SW 1271 (cell line): ENCODE data around the gene GUCY2C.

Source experiments
- DNase-seq, 2 experiments: peaks; one replicate each; lab custom pipeline; 2025; lab: John Stamatoyannopoulos, UW

GUCY2C gene

DNA sequence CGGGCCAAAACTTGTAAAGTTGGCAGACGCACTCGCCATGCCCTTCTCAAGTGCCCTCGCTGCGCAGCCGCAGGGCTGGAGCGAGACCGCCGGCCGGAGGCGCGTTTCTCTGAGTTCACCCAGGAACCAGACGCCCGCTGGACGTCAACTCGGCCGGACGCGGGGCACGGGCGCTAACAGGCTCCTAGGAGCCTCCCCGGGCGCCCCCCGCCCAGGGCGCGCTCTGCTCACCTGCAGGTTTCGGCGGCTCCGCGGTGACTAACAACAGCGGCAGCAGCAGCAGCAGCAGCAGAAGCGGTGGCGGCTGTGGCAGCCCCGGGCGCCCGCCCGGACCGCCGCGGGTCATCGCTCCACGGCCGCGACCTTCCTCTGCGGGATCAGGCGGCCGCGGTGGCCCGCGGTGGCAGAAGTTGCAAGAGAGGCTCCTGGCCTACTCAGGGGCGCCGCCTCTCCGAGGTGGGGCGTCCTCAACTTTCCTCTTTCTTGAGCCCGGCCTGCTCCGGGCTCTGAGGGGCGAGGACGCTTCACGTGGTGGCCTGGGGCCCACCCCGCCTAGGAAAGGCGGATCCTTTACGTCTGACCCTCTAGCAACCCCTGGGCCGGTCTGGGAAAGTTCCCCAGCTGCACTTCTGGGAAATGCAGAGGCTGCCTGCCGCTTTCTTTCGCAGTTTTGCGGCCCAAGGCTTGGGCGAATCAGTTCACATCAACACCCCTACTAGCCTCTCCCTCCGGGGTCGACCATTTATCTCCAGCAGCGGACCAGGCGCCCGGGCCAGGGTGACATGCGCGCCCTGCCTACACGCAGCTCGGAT, 128.8 kb downstream of the GUCY2C start, which contains the start of gene PLBD1:
Gene PLBD1, minus strand, starts transcription at position 533 of the 812 bp plus-strand sequence. Its CDS starts 187 bp downstream, at position 346.
- peak; percentile 44 to 69 for DNase-seq

DNA sequence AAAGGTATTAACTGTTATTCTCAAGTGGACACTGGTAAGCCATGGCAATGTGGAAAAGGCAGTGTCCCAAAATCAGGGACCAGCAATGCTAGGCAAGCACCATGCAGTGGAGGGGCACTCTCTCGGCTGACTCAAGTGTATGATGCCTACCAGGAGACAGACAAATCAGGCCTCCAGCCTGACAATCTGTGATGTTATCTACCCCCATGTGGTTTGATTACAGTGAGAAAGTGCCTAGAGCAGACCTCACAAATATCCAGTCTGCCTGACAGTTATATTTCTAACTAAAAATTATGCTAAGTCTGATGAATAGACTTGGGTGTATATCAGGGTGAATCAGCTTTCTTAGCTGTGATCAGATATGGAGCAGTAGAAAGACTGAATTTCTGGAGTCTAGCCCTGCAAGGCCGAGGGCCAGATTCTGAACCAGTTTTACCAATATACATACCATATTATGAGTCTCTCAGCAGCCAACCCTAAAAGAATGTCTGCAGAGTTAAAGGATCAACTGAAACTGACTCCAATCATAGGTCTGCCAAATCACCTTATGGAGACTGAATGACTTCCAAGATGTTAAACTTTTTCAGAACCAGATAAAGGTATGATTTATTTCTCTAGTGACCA, 132.0 kb downstream of the GUCY2C start:
- DNase-seq = no peak

GRCh38 chr12:14563046-14563445, 133.4 kb downstream of the GUCY2C start:
- no peak for DNase-seq
